GM12891 (cell line): ENCODE results near the gene OR5W2.

ENCODE experiments used
- POLR2A ChIP-seq: IDR thresholded peaks from 2 replicates; pipeline ENCODE4 v1.6.1; 2011; ENCODE audit warnings: low read depth, low read length, control low read depth
- SPI1 ChIP-seq: IDR thresholded peaks from 2 replicates; pipeline ENCODE4 v1.6.1; 2011; ENCODE audit warnings: low read depth, low read length, control low read depth

DNA sequence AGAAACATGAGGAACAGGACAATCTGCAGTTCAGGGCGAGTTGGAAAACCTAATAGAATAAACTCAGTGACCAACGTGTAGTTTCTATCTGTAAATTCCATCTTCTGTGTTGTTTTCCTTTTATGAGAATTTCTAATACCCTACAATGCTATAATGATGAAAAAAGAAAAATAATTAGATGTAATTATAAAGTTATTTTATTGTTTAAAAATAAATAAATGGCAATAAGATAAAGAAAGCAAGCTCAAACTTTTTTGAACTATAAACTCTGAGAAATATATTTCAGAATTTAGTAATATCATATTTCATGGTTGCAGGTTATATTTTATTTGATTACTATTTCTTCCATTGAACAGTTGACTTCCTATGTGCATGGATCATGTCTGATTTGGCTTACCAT, 21.9 kb upstream of the OR5W2 start, which contains the start of gene OR5I1:
- no peak for TF ChIP-seq SPI1
- TF ChIP-seq POLR2A: no peak
